DOHH2 (cell line): ENCODE results near the gene MGMT.

Source experiments
- EZH2phosphoT487 ChIP-seq: fragments of 200-600 bp; sonication (generic); IDR thresholded peaks from 2 replicates; pipeline ENCODE4 v1.6.1; 2017; ENCODE audit warnings: borderline replicate concordance, mild to moderate bottlenecking, antibody characterized with exemption, low read length, moderate library complexity, mixed read lengths
- TF ChIP-seq, protein P1 (sequence below): fragments of 200-600 bp; sonication (generic); IDR thresholded peaks from one replicate; pipeline ENCODE4 v1.5.1; 2014; ENCODE audit warnings: antibody characterized with exemption, mild to moderate bottlenecking, low read depth, low read length; ENCODE audit not compliant: poor library complexity, severe bottlenecking

DNA sequence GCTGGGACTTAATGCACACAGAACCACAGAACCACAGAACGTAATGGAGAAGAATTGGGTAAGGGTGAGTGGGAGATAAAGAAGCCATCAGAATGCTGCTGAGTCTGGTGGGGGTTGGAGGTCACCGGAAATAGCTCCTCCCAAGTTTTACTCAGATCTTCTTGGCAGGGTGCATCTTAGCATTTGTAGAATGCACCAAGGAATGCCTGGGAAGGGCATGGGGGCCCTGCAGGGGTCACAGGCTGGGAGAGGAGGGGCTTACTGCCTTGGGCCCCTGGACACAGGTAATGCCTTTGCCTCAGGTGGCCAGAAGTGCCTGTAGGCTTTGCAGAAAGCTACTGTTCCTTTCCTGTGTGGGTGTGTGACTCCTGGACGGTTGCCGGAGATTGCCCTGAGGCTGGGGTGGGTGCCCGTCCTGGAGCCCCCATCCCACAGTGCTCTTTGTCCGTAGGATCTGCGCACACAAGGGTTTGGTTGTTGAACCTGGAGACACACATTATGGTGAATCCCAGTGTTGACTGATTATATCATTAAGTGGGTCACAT lies 55.1 kb downstream of the MGMT start:
- TF ChIP-seq, protein P1, sequence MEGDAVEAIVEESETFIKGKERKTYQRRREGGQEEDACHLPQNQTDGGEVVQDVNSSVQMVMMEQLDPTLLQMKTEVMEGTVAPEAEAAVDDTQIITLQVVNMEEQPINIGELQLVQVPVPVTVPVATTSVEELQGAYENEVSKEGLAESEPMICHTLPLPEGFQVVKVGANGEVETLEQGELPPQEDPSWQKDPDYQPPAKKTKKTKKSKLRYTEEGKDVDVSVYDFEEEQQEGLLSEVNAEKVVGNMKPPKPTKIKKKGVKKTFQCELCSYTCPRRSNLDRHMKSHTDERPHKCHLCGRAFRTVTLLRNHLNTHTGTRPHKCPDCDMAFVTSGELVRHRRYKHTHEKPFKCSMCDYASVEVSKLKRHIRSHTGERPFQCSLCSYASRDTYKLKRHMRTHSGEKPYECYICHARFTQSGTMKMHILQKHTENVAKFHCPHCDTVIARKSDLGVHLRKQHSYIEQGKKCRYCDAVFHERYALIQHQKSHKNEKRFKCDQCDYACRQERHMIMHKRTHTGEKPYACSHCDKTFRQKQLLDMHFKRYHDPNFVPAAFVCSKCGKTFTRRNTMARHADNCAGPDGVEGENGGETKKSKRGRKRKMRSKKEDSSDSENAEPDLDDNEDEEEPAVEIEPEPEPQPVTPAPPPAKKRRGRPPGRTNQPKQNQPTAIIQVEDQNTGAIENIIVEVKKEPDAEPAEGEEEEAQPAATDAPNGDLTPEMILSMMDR = no peak
- no peak for TF ChIP-seq EZH2phosphoT487
